Measurements from ENCODE around the gene ODAD4. TPM values are rescaled to one million over a fixed set of nuclear protein-coding genes. Genes with fewer than 3 reads are reported as not detected.
A peak's percentile ranks its signal among the peaks of the same experiment; 100 is the strongest.

The ODAD4 gene
- total and polyA plus RNA-seq, 2 donors from 2014 or later = 4.6 to 6.0 TPM

GRCh38 chr17:41968676-41969075, 38.3 kb downstream of the ODAD4 start:
- intact Hi-C loops (cut with DNase I) = no loop called here
- H3K4me1 ChIP-seq (ENCODE audit: control insufficient read depth in 2 of 3, insufficient read depth in 2 of 3, low read depth in 1 of 3, low read length in 3 of 3) = peaks cover 0 to 50% (median 27%) of the 10 kb centered on the region in 3 donors
- H3K9me3 ChIP-seq (ENCODE audit: control insufficient read depth in 2 of 3, insufficient read depth in 1 of 3, low read length in 3 of 3) = no peaks in the 10 kb centered on the region
- no peak for TF ChIP-seq CTCF (IDR thresholded peaks at IDR 0.05; ENCODE audit: borderline replicate concordance, extremely low read depth, insufficient read depth)
- H3K9ac ChIP-seq (ENCODE audit: low read length in 3 of 3) = no peak overlapping the region
- FAIRE-seq (no peak), DNase-seq (peak in 1 of 5 donors; percentile 57)
- H3K36me3 ChIP-seq (ENCODE audit: control insufficient read depth in 2 of 3, insufficient read depth in 3 of 3, low read length in 3 of 3) = peaks cover 2 to 8% (median 4%) of the 10 kb centered on the region in 3 donors
- peak overlapping the region in 1 of 3 donors; percentile 86 for H3K4me3 ChIP-seq (ENCODE audit: low read length in 3 of 3)
- H3K27ac ChIP-seq (ENCODE audit: low read depth in 2 of 2, low read length in 2 of 2) = no peak overlapping the region
- H3K27me3 ChIP-seq (ENCODE audit: control insufficient read depth, insufficient read depth, low read length) = no peaks in the 10 kb centered on the region

GRCh38 chr17:41970901-41971331, 40.5 kb downstream of the ODAD4 start:
- Histone ChIP-seq H3K4me3 (ENCODE audit: low read length in 3 of 3) (no peak overlapping the region), H3K27me3 (ENCODE audit: control insufficient read depth, insufficient read depth, low read length) (no peaks in the 10 kb centered on the region), H3K36me3 (ENCODE audit: control insufficient read depth in 2 of 3, insufficient read depth in 3 of 3, low read length in 3 of 3) (peaks cover 4 to 25% (median 9%) of the 10 kb centered on the region in 3 donors), H3K9me3 (ENCODE audit: control insufficient read depth in 2 of 3, insufficient read depth in 1 of 3, low read length in 3 of 3) (no peaks in the 10 kb centered on the region), H3K27ac (ENCODE audit: low read depth in 2 of 2, low read length in 2 of 2) (no peak overlapping the region), H3K9ac (ENCODE audit: low read length in 3 of 3) (peak overlapping the region in 2 of 3 donors; percentile 4 to 57), H3K4me1 (ENCODE audit: control insufficient read depth in 2 of 3, insufficient read depth in 2 of 3, low read depth in 1 of 3, low read length in 3 of 3) (peaks cover 0 to 59% (median 49%) of the 10 kb centered on the region in 3 donors)
- peak in 1 of 5 donors; percentile 19 for DNase-seq
- TF ChIP-seq CTCF (IDR thresholded peaks at IDR 0.05; ENCODE audit: borderline replicate concordance, extremely low read depth, insufficient read depth) = no peak
- intact Hi-C loops (cut with DNase I) = no loop called here
- no peak for FAIRE-seq

GRCh38 chr17:41971721-41972523, 41.5 kb downstream of the ODAD4 start:
- peak overlapping the region in 1 of 3 donors; percentile 13 for H3K4me3 ChIP-seq (ENCODE audit: low read length in 3 of 3)
- no peak for TF ChIP-seq CTCF (IDR thresholded peaks at IDR 0.05; ENCODE audit: borderline replicate concordance, extremely low read depth, insufficient read depth)
- no peak overlapping the region for H3K9ac ChIP-seq (ENCODE audit: low read length in 3 of 3)
- peaks cover 0 to 62% (median 52%) of the 10 kb centered on the region in 3 donors for H3K4me1 ChIP-seq (ENCODE audit: control insufficient read depth in 2 of 3, insufficient read depth in 2 of 3, low read depth in 1 of 3, low read length in 3 of 3)
- no peaks in the 10 kb centered on the region for H3K27me3 ChIP-seq (ENCODE audit: control insufficient read depth, insufficient read depth, low read length)
- FAIRE-seq = no peak
- H3K36me3 ChIP-seq (ENCODE audit: control insufficient read depth in 2 of 3, insufficient read depth in 3 of 3, low read length in 3 of 3) = peaks cover 4 to 30% (median 9%) of the 10 kb centered on the region in 3 donors
- intact Hi-C loops (cut with DNase I) = no loop called here
- H3K9me3 ChIP-seq (ENCODE audit: control insufficient read depth in 2 of 3, insufficient read depth in 1 of 3, low read length in 3 of 3) = no peaks in the 10 kb centered on the region
- peak in 1 of 5 donors; percentile 47 for DNase-seq
- H3K27ac ChIP-seq (ENCODE audit: low read depth in 2 of 2, low read length in 2 of 2) = peak overlapping the region; percentile 10 to 81

All from kidney (tissue), 14 donors.